Dendritic cell treated with granulocyte-macrophage colony-stimulating factor and Interleukin-4, amounts not matched to agents 40 ng/mL and 50 ng/mL, for 4 days (primary cell): Measurements from ENCODE around the gene JMJD7.

Source experiments
- H3K27ac Mint-ChIP-seq: one replicate; pipeline ENCODE4 v1.8.0; 2022; ENCODE audit warnings: mild to moderate bottlenecking, mixed read lengths
- H3K27me3 Mint-ChIP-seq: one replicate; pipeline ENCODE4 v1.8.0; 2022; ENCODE audit warnings: mild to moderate bottlenecking, mixed read lengths
- H3K36me3 Mint-ChIP-seq: one replicate; pipeline ENCODE4 v1.8.0; 2022; ENCODE audit warnings: low read depth, mixed read lengths
- H3K4me1 Mint-ChIP-seq: one replicate; pipeline ENCODE4 v1.8.0; 2022; ENCODE audit warnings: low read depth, mixed read lengths
- H3K4me3 Mint-ChIP-seq: one replicate; pipeline ENCODE4 v1.8.0; 2022; ENCODE audit warnings: mild to moderate bottlenecking, moderate library complexity, mixed read lengths
- H3K9me3 Mint-ChIP-seq: one replicate; pipeline ENCODE4 v1.8.0; 2022; ENCODE audit warnings: mixed read lengths
- intact Hi-C: fragments of 100-400 bp; cut with micrococcal nuclease; formaldehyde crosslinking; loops from one replicate; pipeline ENCODE4 v1.15.0; 2022

The JMJD7 gene

DNA sequence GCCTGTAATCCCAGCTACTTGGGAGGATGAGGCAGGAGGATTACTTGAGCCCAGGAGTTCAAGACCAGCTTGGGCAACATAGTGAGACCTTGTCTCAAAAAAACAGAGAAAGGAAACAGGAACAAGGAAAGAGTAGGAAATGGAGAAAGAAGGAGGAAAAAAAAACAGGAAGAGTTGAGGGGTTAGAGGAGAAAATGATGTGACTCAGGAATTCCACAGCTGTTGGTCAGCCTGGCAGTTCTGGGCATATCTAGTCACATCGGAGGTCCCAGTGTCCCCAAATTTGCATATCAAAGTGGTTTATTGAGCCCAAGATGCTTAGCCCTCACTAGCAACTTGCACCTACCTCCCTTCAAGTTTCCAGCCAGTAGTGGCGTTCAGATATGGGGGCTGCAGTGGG, 18.8 kb upstream of the JMJD7 start:
- no peak overlapping the region for H3K4me3 Mint-ChIP-seq
- H3K4me1 Mint-ChIP-seq: peaks cover 6% of the 10 kb centered on the region

GRCh38 chr15:41809526-41810220, 18.2 kb upstream of the JMJD7 start:
- peaks cover 58% of the 10 kb centered on the region for H3K36me3 Mint-ChIP-seq
- H3K4me1 Mint-ChIP-seq: peaks cover 6% of the 10 kb centered on the region
- intact Hi-C loops: loop anchor here (5.0 to 10.0 kb wide), 2 partner anchors 207 to 255 kb away; partner anchors contain the start of gene TYRO3
- H3K9me3 Mint-ChIP-seq: no peaks in the 10 kb centered on the region
- H3K27me3 Mint-ChIP-seq: no peaks in the 10 kb centered on the region
- H3K4me3 Mint-ChIP-seq: no peak overlapping the region
- H3K27ac Mint-ChIP-seq: no peak overlapping the region

More for the DNA sequence above, 18.8 kb upstream of the JMJD7 start:
- H3K9me3 Mint-ChIP-seq: no peaks in the 10 kb centered on the region
- H3K36me3 Mint-ChIP-seq: peaks cover 58% of the 10 kb centered on the region
- H3K27ac Mint-ChIP-seq: no peak overlapping the region
- intact Hi-C loops: no loop called here
- no peaks in the 10 kb centered on the region for H3K27me3 Mint-ChIP-seq

- Mint-ChIP-seq H3K4me1 (peaks cover 6% of the 10 kb centered on the region), H3K27ac (no peak overlapping the region), H3K4me3 (no peak overlapping the region), H3K27me3 (no peaks in the 10 kb centered on the region), H3K9me3 (no peaks in the 10 kb centered on the region), H3K36me3 (peaks cover 60% of the 10 kb centered on the region)
- intact Hi-C loops: loop anchor here (1.0 to 10.0 kb wide), 3 partner anchors 39 to 256 kb away; partner anchors contain the start of gene TYRO3
Measured at GRCh38 chr15:41810651-41811431, 17.1 kb upstream of the JMJD7 start.

DNA sequence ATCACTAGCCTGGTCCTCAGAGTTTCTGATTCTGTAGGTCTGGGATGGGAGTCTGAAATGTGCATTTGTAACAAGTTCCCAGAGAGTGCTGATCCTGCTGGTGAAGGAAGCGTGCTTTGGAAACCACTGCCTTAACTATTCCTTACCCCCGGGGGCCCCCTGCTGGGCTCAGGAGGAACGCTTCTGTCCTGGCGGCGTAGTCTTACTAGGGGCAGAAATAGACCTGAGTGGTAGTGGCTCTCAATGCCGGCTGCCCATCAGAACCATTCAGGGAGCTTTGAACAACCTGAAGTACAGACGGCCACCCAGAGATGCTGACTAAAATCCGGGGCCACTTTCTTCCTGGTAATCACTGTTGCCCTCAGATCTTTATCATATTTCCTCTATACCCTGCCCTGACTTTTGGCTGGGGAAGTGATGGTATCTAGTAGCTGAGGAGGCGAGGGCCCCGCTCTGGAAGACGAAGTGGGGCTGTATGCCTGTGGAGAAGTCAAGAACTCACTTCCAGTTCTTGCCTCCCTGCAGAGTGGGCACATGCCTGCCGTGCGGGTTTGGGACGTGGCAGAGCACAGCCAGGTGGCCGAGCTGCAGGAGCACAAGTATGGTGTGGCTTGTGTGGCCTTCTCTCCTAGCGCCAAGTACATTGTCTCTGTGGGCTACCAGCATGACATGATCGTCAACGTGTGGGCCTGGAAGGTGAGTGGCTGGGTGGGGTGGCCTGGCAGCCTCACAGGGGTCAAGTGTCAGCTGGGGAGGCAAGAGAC, 16.3 kb upstream of the JMJD7 start:
- peaks cover 64% of the 10 kb centered on the region for H3K36me3 Mint-ChIP-seq
- H3K4me3 Mint-ChIP-seq: no peak overlapping the region
- no peaks in the 10 kb centered on the region for H3K27me3 Mint-ChIP-seq
- no peaks in the 10 kb centered on the region for H3K9me3 Mint-ChIP-seq
- peaks cover 6% of the 10 kb centered on the region for H3K4me1 Mint-ChIP-seq
- intact Hi-C loops: loop anchor here (1.0 to 10.0 kb wide), 3 partner anchors 39 to 257 kb away; partner anchors contain the start of gene TYRO3
- no peak overlapping the region for H3K27ac Mint-ChIP-seq

DNA sequence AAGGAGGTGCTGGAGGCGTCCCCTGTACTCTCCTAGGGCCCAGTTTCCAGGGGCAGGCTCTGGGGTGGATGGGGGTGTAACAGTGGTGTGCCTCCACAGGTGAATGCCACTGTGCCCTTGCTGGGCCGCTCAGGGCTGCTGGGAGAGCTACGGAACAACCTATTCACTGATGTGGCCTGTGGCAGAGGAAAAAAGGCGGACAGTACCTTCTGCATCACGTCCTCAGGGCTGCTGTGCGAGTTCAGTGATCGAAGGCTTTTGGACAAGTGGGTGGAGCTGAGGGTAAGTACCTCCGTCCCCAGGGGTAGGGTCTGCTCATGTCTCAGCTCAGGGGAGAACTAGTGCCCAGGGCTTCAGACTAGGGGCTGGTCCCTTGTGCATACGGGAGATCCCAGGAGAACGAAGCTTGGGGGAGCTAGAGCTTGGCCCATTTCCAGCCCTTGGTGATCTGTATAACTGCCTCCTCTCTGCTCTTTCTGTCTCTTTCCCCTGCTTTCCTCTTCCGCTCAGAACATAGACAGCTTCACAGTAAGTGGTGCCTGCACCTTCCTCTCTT, 15.0 kb upstream of the JMJD7 start:
- peaks cover 77% of the 10 kb centered on the region for H3K36me3 Mint-ChIP-seq
- no peaks in the 10 kb centered on the region for H3K9me3 Mint-ChIP-seq
- intact Hi-C loops: loop anchor here (5.0 to 10.0 kb wide), 2 partner anchors 211 to 258 kb away; partner anchors contain the start of gene TYRO3
- H3K27ac Mint-ChIP-seq: no peak overlapping the region
- H3K4me1 Mint-ChIP-seq: peaks cover 6% of the 10 kb centered on the region
- H3K27me3 Mint-ChIP-seq: no peaks in the 10 kb centered on the region
- H3K4me3 Mint-ChIP-seq: no peak overlapping the region

- Mint-ChIP-seq H3K4me3 (no peak overlapping the region), H3K36me3 (peaks cover 77% of the 10 kb centered on the region), H3K4me1 (peaks cover 6% of the 10 kb centered on the region), H3K9me3 (no peaks in the 10 kb centered on the region), H3K27ac (no peak overlapping the region), H3K27me3 (no peaks in the 10 kb centered on the region)
- intact Hi-C loops: loop anchor here (5.0 to 10.0 kb wide), 2 partner anchors 211 to 259 kb away; partner anchors contain the start of gene TYRO3
Measured at GRCh38 chr15:41813426-41813825, 14.5 kb upstream of the JMJD7 start.

DNA sequence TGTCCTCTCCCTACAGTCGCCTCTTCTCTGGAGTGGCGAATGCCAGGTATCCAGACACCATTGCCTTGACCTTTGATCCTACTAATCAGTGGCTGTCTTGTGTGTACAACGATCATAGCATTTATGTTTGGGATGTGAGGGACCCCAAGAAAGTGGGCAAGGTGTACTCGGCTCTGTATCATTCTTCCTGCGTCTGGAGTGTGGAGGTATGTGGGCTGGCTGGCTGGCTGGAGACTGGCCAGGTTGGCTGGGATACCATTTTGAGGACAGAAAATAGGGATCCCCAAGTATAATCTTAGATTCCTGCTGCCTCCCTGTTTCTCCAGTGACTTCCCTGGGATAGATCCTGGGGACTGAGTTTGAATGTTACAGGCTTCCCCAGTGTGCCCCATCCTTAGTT, 13.4 kb upstream of the JMJD7 start:
- H3K4me1 Mint-ChIP-seq: no peaks in the 10 kb centered on the region

GRCh38 chr15:41816788-41817187, 11.1 kb upstream of the JMJD7 start:
- Mint-ChIP-seq H3K4me1 (no peaks in the 10 kb centered on the region), H3K27me3 (no peaks in the 10 kb centered on the region), H3K4me3 (no peak overlapping the region), H3K27ac (no peak overlapping the region), H3K9me3 (no peaks in the 10 kb centered on the region), H3K36me3 (peaks cover 100% of the 10 kb centered on the region)
- intact Hi-C loops: loop anchor here (10.0 kb wide), 1 partner anchor 262 kb away; the partner anchor contains the start of gene TYRO3

More for the DNA sequence above, 13.4 kb upstream of the JMJD7 start:
- Mint-ChIP-seq H3K4me3 (no peak overlapping the region), H3K9me3 (no peaks in the 10 kb centered on the region), H3K36me3 (peaks cover 87% of the 10 kb centered on the region), H3K27me3 (no peaks in the 10 kb centered on the region), H3K27ac (no peak overlapping the region)
- intact Hi-C loops: loop anchor here (5.0 to 10.0 kb wide), 2 partner anchors 212 to 260 kb away; partner anchors contain the start of gene TYRO3

DNA sequence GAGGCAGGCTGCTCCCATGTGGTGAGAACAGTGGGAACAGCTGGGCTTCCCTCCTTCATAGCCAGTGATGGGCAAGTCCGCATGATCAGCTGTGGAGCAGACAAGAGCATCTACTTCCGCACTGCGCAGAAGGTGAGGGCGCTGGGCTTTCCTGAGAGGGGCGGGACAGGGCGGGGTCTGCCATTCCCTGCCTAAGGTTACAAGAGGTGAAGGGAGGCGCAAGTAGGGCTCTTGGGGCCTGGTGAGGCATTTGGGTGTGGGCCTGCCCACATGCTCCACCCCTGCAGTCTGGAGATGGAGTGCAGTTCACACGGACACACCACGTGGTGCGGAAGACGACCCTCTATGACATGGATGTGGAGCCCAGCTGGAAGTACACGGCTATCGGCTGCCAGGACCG, 10.6 kb upstream of the JMJD7 start:
- H3K36me3 Mint-ChIP-seq: peaks cover 100% of the 10 kb centered on the region
- H3K9me3 Mint-ChIP-seq: no peaks in the 10 kb centered on the region
- no peaks in the 10 kb centered on the region for H3K27me3 Mint-ChIP-seq
- H3K4me1 Mint-ChIP-seq: no peaks in the 10 kb centered on the region
- no peak overlapping the region for H3K4me3 Mint-ChIP-seq
- H3K27ac Mint-ChIP-seq: no peak overlapping the region
- intact Hi-C loops: loop anchor here (10.0 kb wide), 1 partner anchor 263 kb away; the partner anchor contains the start of gene TYRO3

DNA sequence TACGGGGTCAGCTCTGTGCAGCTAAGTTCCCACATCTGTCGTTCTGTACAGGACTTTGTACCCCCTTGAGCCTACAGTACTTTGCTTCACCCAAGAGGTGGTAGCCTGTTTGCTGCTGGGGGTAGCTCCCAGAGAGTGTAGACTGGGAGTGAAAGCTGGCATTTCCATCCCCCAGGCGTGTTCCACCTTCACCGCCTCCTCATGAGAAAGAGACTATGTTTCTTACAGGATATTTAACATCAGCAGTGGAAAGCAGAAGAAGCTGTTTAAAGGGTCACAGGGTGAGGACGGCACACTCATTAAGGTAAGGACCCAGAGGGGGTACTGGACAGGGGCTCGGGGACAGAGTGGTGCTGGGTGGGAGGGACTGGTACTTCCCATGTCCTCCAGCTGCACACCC, 10.1 kb upstream of the JMJD7 start:
- H3K9me3 Mint-ChIP-seq: no peaks in the 10 kb centered on the region
- no peaks in the 10 kb centered on the region for H3K27me3 Mint-ChIP-seq
- H3K36me3 Mint-ChIP-seq: peaks cover 100% of the 10 kb centered on the region
- intact Hi-C loops: loop anchor here (10.0 kb wide), 1 partner anchor 263 kb away; the partner anchor contains the start of gene TYRO3
- no peak overlapping the region for H3K4me3 Mint-ChIP-seq
- no peak overlapping the region for H3K27ac Mint-ChIP-seq
- no peaks in the 10 kb centered on the region for H3K4me1 Mint-ChIP-seq

DNA sequence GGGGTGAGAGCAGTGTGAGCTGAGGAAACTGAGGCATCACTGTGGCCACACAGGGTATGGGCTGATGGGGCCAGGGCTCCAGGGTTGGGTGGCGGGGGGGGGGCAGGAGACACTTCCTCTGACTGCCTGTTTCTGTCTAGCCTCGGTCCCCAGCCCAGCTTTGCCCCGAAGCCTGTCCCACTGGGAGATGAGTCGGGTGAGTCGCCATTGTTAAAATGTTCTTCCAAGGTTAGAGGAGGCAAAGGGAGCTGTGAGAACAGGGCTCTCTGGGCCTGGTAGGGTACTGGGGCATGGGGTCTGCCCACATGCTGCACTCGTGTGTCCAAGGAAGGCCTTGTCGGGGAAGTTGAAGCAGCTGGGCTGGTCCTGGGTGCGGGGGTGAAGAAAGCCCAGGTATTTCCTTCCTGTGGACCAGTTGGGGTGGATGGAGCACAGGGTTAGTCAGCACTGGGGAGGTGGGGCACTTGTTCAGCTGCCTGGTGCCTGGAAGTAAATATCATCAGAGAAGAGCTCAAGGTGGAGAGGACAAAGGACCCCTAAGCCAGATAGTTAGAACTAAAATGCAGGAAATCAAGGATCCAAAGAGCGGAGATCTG, 8.3 kb upstream of the JMJD7 start:
- peaks cover 100% of the 10 kb centered on the region for H3K36me3 Mint-ChIP-seq

GRCh38 chr15:41820791-41821423, 7.0 kb upstream of the JMJD7 start:
- Mint-ChIP-seq H3K27ac (no peak overlapping the region), H3K4me1 (no peaks in the 10 kb centered on the region), H3K9me3 (no peaks in the 10 kb centered on the region), H3K36me3 (peaks cover 99% of the 10 kb centered on the region), H3K27me3 (no peaks in the 10 kb centered on the region), H3K4me3 (no peak overlapping the region)
- intact Hi-C loops: no loop called here

More for the DNA sequence above, 8.3 kb upstream of the JMJD7 start:
- no peak overlapping the region for H3K27ac Mint-ChIP-seq
- H3K27me3 Mint-ChIP-seq: no peaks in the 10 kb centered on the region
- H3K4me3 Mint-ChIP-seq: no peak overlapping the region
- H3K9me3 Mint-ChIP-seq: no peaks in the 10 kb centered on the region
- no peaks in the 10 kb centered on the region for H3K4me1 Mint-ChIP-seq
- intact Hi-C loops: loop anchor here (10.0 kb wide), 1 partner anchor 265 kb away; the partner anchor contains the start of gene TYRO3
